B cell (primary cell): Measurements from ENCODE around the gene ARID4B. TPM values are rescaled to one million over a fixed set of nuclear protein-coding genes. Genes with fewer than 3 reads are reported as not detected.

ENCODE experiments used
- ATAC-seq: fragments of 200-7000 bp; cut with Tn5 transposase; one replicate; pipeline ENCODE4 v1.10.0; 2021; ENCODE audit warnings: low read depth, mild to moderate bottlenecking, moderate number of reproducible peaks, moderate library complexity
- CTCF ChIA-PET: fragments of 350-600 bp; sonication (Branson Sonifier 250); formaldehyde crosslinking; loops from one replicate; lab custom pipeline; 2021; ENCODE audit warnings: antibody characterized with exemption, inconsistent platforms; lab: Charles Lee
- POLR2A ChIA-PET: fragments of 350-600 bp; sonication (Branson Sonifier 250); formaldehyde crosslinking; loops from one replicate; lab custom pipeline; 2021; ENCODE audit warnings: antibody characterized with exemption; lab: Charles Lee
- DNase-seq: peaks from one replicate; pipeline ENCODE4 v3.0.0; 2013
- H2AFZ ChIP-seq: 2 replicates; pipeline ENCODE4 v1.6.1; 2012; ENCODE audit warnings: mild to moderate bottlenecking, low read depth, low read length; ENCODE audit not compliant: insufficient read depth, poor library complexity, severe bottlenecking
- H3K27ac ChIP-seq, 2 donors: 1 replicate in 1 of 2; 2 replicates in 1 of 2; pipeline ENCODE4 v1.5.1; 2012 to 2013; ENCODE audit warnings: low read length in 2 of 2, mild to moderate bottlenecking in 2 of 2, moderate library complexity in 1 of 2
- H3K27me3 ChIP-seq, 4 experiments: fragments of 200-600 bp in 1 of 4; sonication (generic) in 1 of 4; replicated peaks in 1 of 4; 1 replicate in 2 of 4; 2 replicates in 2 of 4; pipeline versions ENCODE4 v1.6.1 to v1.7.0; 2013 to 2016; ENCODE audit warnings: low read length in 3 of 4, mild to moderate bottlenecking in 2 of 4, mixed read lengths in 1 of 4, moderate library complexity in 1 of 4; ENCODE audit not compliant: insufficient read depth in 4 of 4, control insufficient read depth in 3 of 4; ENCODE audit errors: control extremely low read depth in 1 of 4
- H3K36me3 ChIP-seq, 2 experiments: replicated peaks in 1 of 2; 1 replicate in 1 of 2; 2 replicates in 1 of 2; pipeline versions ENCODE4 v1.6.1 to v1.7.1; 2013; ENCODE audit warnings: low read length in 1 of 2; ENCODE audit not compliant: insufficient read depth in 2 of 2, control insufficient read depth in 1 of 2; ENCODE audit errors: control extremely low read depth in 1 of 2, extremely low read depth in 1 of 2
- H3K4me1 ChIP-seq, 2 donors: fragments of 200-600 bp in 1 of 2; sonication (generic) in 1 of 2; 1 replicate in 1 of 2; 2 replicates in 1 of 2; pipeline versions ENCODE4 v1.5.1 to v1.6.1; 2013 to 2017; ENCODE audit warnings: low read length in 2 of 2; ENCODE audit not compliant: control insufficient read depth in 2 of 2, insufficient read depth in 2 of 2
- H3K4me2 ChIP-seq: replicated peaks from 2 replicates; pipeline ENCODE3; 2012; ENCODE audit warnings: mild to moderate bottlenecking, low read depth, low read length; ENCODE audit not compliant: poor library complexity, severe bottlenecking
- H3K4me3 ChIP-seq, 5 experiments: fragments of 200-600 bp in 1 of 5; sonication (generic) in 1 of 5; 1 replicate in 3 of 5; 2 replicates in 2 of 5; pipeline versions ENCODE4 v1.5.1 to v1.7.0; 2011 to 2016; ENCODE audit warnings: low read length in 4 of 5, mild to moderate bottlenecking in 4 of 5, low read depth in 2 of 5, control low read depth in 1 of 5, moderate library complexity in 1 of 5; ENCODE audit not compliant: insufficient read depth in 1 of 5; ENCODE audit errors: control extremely low read depth in 1 of 5, extremely low read depth in 1 of 5
- H3K79me2 ChIP-seq: fragments of 200-600 bp; sonication (generic); one replicate; pipeline ENCODE4 v1.6.0; 2016; ENCODE audit warnings: low read length; ENCODE audit not compliant: control insufficient read depth, insufficient read depth
- H3K9ac ChIP-seq: fragments of 200-600 bp; sonication (generic); 2 replicates; pipeline ENCODE4 v1.6.1; 2017; ENCODE audit warnings: mild to moderate bottlenecking, low read length, moderate library complexity
- H3K9me3 ChIP-seq, 3 donors: one replicate each; pipeline versions ENCODE4 v1.6.1 to v1.7.1; 2013; ENCODE audit warnings: low read length in 2 of 3; ENCODE audit not compliant: control insufficient read depth in 2 of 3, insufficient read depth in 1 of 3; ENCODE audit errors: control extremely low read depth in 1 of 3
- H4K20me1 ChIP-seq: 2 replicates; pipeline ENCODE4 v1.6.0; 2012; ENCODE audit warnings: mild to moderate bottlenecking, low read length; ENCODE audit not compliant: insufficient read depth, control insufficient read depth, poor library complexity, severe bottlenecking
- H3K27ac Mint-ChIP-seq: one replicate; pipeline ENCODE4 v1.8.0; 2021; ENCODE audit warnings: mixed read lengths
- H3K27me3 Mint-ChIP-seq: one replicate; pipeline ENCODE4 v1.8.0; 2021; ENCODE audit warnings: mixed read lengths
- H3K4me1 Mint-ChIP-seq: one replicate; pipeline ENCODE4 v1.8.0; 2021; ENCODE audit warnings: mixed read lengths
- H3K4me3 Mint-ChIP-seq: one replicate; pipeline ENCODE4 v1.8.0; 2021; ENCODE audit warnings: mixed read lengths
- H3K9me3 Mint-ChIP-seq: one replicate; pipeline ENCODE4 v1.8.0; 2022; ENCODE audit warnings: mixed read lengths; ENCODE audit not compliant: insufficient read depth
- CTCF ChIP-seq: fragments of 200-600 bp; IDR thresholded peaks from one replicate; pipeline ENCODE4 v1.8.0; 2022; ENCODE audit warnings: antibody characterized with exemption, mild to moderate bottlenecking
- EZH2 ChIP-seq: IDR thresholded peaks from 2 replicates; pipeline ENCODE4 v1.6.1; 2012; ENCODE audit warnings: borderline replicate concordance, low read depth, mild to moderate bottlenecking, moderate library complexity, low read length; ENCODE audit not compliant: insufficient read depth, poor library complexity, severe bottlenecking
- WGBS: methylation state at CpG from one replicate; pipeline ENCODE4 v1.1.5; 2013; ENCODE audit warnings: missing lambda C conversion rate; ENCODE audit not compliant: insufficient coverage; 5-methylcytosine and 5-hydroxymethylcytosine counted together
- intact Hi-C: fragments of 100-400 bp; cut with micrococcal nuclease; formaldehyde crosslinking; loops from one replicate; pipeline ENCODE4 v1.10.0; 2022
- polyA plus RNA-seq: library from polyadenylated mRNA; depleted of rRNA; stranded (reverse); fragments of >200 nt; gene quantifications from 2 replicates; pipeline ENCODE4 v1.2.3, GENCODE V29; 2012
- total RNA-seq, 2 donors: library from RNA; stranded (reverse); fragments of 120-200 nt in 1 of 2; gene quantifications; 1 replicate in 1 of 2; 2 replicates in 1 of 2; pipeline versions ENCODE4 v1.2.3 to v1.2.4, GENCODE V29; 2013 to 2022

The ARID4B gene
- total and polyA plus RNA-seq, 2 donors (not counting 1 experiment from before 2014, with no cell fraction given): 13.2 to 110 TPM

- peaks cover 0 to 1% of the 10 kb centered on the region in 2 experiments for H3K36me3 ChIP-seq
- Mint-ChIP-seq H3K9me3 (no peaks in the 10 kb centered on the region), H3K4me1 (peaks cover 55% of the 10 kb centered on the region), H3K4me3 (peak overlapping the region; percentile 40), H3K27me3 (no peaks in the 10 kb centered on the region), H3K27ac (no peak overlapping the region)
- H2AFZ ChIP-seq: no peak overlapping the region
- ATAC-seq: no peak
- intact Hi-C loops: no loop called here
- TF ChIP-seq CTCF: no peak
- no peak for TF ChIP-seq EZH2
- CTCF ChIA-PET: no interaction called here
- no peak overlapping the region for H3K9ac ChIP-seq
- H3K4me2 ChIP-seq: peak overlapping the region; percentile 7
- H3K79me2 ChIP-seq: peaks cover 95% of the 10 kb centered on the region
- POLR2A ChIA-PET: no interaction called here
- no peak for DNase-seq
- no peak overlapping the region for H3K4me3 ChIP-seq
- peaks cover 2 to 5% (median 5%) of the 10 kb centered on the region in 3 donors for H3K9me3 ChIP-seq
- H3K4me1 ChIP-seq: peaks cover 31 to 37% of the 10 kb centered on the region in 2 donors
- H4K20me1 ChIP-seq: peaks cover 93% of the 10 kb centered on the region
- H3K27ac ChIP-seq: no peak overlapping the region
- no peaks in the 10 kb centered on the region for H3K27me3 ChIP-seq
- no CpG with 5 or more reads among the region's 3 CpGs for WGBS
These were observed 30.4 kb downstream of the ARID4B start for GRCh38 chr1:235297579-235297978.

- no peak overlapping the region for H3K4me3 ChIP-seq
- no peak for DNase-seq
- H3K9me3 ChIP-seq: peaks cover 2 to 5% (median 5%) of the 10 kb centered on the region in 3 donors
- POLR2A ChIA-PET: no interaction called here
- no peak overlapping the region for H3K4me2 ChIP-seq
- H3K27ac Mint-ChIP-seq: no peak overlapping the region
- intact Hi-C loops: no loop called here
- H2AFZ ChIP-seq: no peak overlapping the region
- H3K4me3 Mint-ChIP-seq: no peak overlapping the region
- WGBS: no CpG with 5 or more reads among the region's 1 CpG
- peaks cover 0 to 1% of the 10 kb centered on the region in 2 experiments for H3K36me3 ChIP-seq
- CTCF ChIA-PET: no interaction called here
- no peaks in the 10 kb centered on the region for H3K9me3 Mint-ChIP-seq
- peaks cover 93% of the 10 kb centered on the region for H4K20me1 ChIP-seq
- no peak overlapping the region for H3K9ac ChIP-seq
- H3K4me1 Mint-ChIP-seq: peaks cover 58% of the 10 kb centered on the region
- H3K79me2 ChIP-seq: peaks cover 95% of the 10 kb centered on the region
- no peak for ATAC-seq
- H3K27me3 ChIP-seq: no peaks in the 10 kb centered on the region
- H3K27ac ChIP-seq: no peak overlapping the region
- no peaks in the 10 kb centered on the region for H3K27me3 Mint-ChIP-seq
- peaks cover 29 to 45% of the 10 kb centered on the region in 2 donors for H3K4me1 ChIP-seq
- TF ChIP-seq CTCF: no peak
- TF ChIP-seq EZH2: no peak
These were observed 31.2 kb downstream of the ARID4B start for GRCh38 chr1:235296729-235297128.
